GM15510 (cell line): Measurements from ENCODE around the gene CHRM5.

ENCODE experiments used
- POLR2A ChIP-seq: IDR thresholded peaks from 3 replicates; pipeline ENCODE4 v1.6.1; 2011; ENCODE audit warnings: borderline replicate concordance; ENCODE audit not compliant: insufficient read length; ENCODE audit errors: extremely low read depth

CHRM5 gene

GRCh38 chr15:34018021-34018645, 49.8 kb downstream of the CHRM5 start:
- TF ChIP-seq POLR2A: no peak

- TF ChIP-seq POLR2A: no peak
Observed at GRCh38 chr15:34019369-34019990, 51.2 kb downstream of the CHRM5 start.

- TF ChIP-seq POLR2A: no peak
Observed at GRCh38 chr15:34023907-34024306, 55.6 kb downstream of the CHRM5 start.

GRCh38 chr15:34025252-34025651, 57.0 kb downstream of the CHRM5 start:
- no peak for TF ChIP-seq POLR2A

- TF ChIP-seq POLR2A: no peak
Observed at GRCh38 chr15:34027606-34028005, 59.3 kb downstream of the CHRM5 start.

- no peak for TF ChIP-seq POLR2A
Observed at GRCh38 chr15:34031987-34032760, 63.9 kb downstream of the CHRM5 start.

GRCh38 chr15:34038023-34038870, 70.0 kb downstream of the CHRM5 start:
- peak; percentile 88 for TF ChIP-seq POLR2A

- TF ChIP-seq POLR2A: no peak
Observed at GRCh38 chr15:34038871-34039789, 70.8 kb downstream of the CHRM5 start, which contains the start of gene AVEN. AVEN (minus strand) TSS chr15:34039204; CDS start chr15:34039046, 158 bp downstream.

- no peak for TF ChIP-seq POLR2A
Observed at GRCh38 chr15:34039790-34040113, 71.5 kb downstream of the CHRM5 start.

GRCh38 chr15:34043391-34043790, 75.1 kb downstream of the CHRM5 start:
- TF ChIP-seq POLR2A: no peak

- TF ChIP-seq POLR2A: no peak
Observed at GRCh38 chr15:34043813-34044212, 75.5 kb downstream of the CHRM5 start.

GRCh38 chr15:34046471-34047145, 78.3 kb downstream of the CHRM5 start:
- no peak for TF ChIP-seq POLR2A

- TF ChIP-seq POLR2A: no peak
Observed at GRCh38 chr15:34047893-34048775, 79.8 kb downstream of the CHRM5 start.

GRCh38 chr15:34049112-34049511, 80.8 kb downstream of the CHRM5 start:
- no peak for TF ChIP-seq POLR2A
